Measurements from ENCODE around the gene HIF3A. TPM values are rescaled to one million over a fixed set of nuclear protein-coding genes. Genes with fewer than 3 reads are reported as not detected.
"Not testable (repeated sequence)": the region's sequence is repeated elsewhere in the genome, so short reads cannot be mapped to it uniquely, and the experiment has no call there.

Gene HIF3A
- not detected in 2 replicates for total RNA-seq (2014; rRNA removed)
- 0.05 TPM for polyA plus RNA-seq (2012)

DNA sequence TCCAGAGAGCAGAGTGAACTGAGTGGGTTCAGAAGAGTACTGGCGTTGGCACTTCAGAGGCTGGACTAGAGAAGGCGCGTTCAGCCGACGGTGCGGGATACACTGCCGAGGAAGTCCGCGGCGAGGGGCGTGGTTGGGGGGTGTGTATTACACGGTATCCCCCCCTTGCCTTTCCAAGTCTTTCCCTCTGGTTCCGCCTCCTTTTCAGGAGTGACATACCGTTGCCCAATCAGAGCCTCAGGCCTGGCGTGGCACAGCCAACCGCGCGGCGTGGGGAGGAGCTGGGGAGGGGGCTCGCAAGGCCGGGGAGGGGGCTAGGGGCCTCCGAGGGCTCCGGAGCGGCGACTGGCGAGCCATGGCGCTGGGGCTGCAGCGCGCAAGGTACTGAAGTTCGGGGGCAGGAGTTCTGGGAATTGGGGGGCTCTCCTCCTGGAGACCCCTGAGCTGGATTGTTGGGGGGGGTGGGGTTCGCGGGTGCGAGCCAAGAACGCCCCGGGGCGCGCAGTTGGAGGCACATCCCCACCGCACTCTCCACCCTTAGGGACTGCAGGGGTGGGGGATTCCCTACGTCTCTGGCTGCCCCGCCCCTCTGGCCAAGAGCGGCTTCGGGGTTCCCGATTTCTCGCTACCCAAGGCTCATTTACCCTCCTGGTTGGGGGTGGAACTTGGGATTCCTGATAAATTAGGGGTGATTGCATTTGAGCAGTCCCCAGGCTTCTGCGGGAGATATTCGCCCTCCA lies at the start of gene HIF3A:
Gene HIF3A, plus strand, starts transcription at position 321 of the 740 bp plus-strand sequence. Its CDS starts 35 bp downstream, at position 356.
- no peak for DNase-seq (ENCODE audit: low read depth)

- DNase-seq (ENCODE audit: low read depth) = no peak
These were observed 46.6 kb upstream of the HIF3A start for GRCh38 chr19:46250076-46250735.

DNA sequence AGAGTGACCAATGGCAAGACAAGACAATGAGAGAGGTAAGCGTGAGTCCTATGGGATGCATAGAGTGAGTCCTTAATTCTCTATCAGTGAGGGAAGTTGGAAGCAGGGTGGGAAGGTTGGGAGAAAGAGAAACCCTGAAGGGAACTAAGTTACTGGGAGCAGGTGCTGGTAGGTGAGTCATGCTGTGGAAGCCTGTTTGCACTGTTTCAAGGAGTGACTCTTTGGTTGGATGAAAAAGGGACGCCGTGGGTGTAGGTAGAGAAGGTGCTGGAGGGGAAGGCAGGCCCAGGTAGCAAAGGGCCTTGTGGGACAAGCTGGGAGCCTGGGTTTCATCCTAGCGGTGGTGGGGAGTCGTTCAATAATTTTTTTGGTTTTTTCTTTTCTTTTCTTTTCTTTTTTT lies 45.4 kb upstream of the HIF3A start:
- DNase-seq (ENCODE audit: low read depth) = no peak

DNA sequence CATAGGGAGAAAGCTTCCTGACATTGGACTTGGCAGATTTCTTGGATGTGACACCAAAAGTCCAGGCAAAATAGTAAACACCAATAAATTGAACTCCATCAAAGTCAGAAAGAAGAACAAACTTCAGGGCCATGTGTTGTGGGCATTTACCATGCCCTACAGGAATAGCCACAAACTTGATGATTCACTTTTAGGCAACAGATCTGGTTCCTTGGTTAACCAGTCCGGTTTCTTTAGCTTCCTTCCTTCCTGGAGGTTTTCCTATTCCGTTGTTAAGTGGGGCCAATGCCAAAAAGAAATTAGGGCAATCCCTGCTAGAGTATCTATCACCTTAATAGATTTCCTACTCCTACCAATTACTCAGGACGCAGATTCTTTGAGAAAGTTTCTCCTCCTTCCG lies 42.1 kb upstream of the HIF3A start:
- DNase-seq (ENCODE audit: low read depth) = peak; percentile 44

- peak; percentile 19 for DNase-seq (ENCODE audit: low read depth)
These were observed 40.0 kb upstream of the HIF3A start for GRCh38 chr19:46256855-46257254.

DNA sequence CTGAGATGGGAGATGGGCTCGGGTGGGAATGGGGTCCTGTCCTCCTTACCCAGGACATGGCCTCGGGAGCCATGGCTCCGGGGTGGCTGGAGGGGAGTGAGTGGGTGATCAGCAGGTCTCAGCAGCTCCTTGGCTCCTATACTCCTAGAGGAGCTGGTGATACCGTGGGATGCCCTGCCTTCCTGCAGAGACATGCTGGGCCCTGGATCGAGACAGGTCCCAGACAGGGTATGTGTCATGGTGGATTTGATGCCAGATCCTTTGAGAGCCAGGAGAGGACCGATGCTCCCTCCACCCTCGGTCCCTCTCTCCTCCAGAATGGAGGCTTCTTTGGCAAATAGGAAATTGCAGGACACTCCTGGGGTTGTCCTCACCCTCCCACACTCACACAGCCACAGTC lies 35.3 kb upstream of the HIF3A start:
- not testable (repeated sequence) for DNase-seq (ENCODE audit: low read depth)

DNA sequence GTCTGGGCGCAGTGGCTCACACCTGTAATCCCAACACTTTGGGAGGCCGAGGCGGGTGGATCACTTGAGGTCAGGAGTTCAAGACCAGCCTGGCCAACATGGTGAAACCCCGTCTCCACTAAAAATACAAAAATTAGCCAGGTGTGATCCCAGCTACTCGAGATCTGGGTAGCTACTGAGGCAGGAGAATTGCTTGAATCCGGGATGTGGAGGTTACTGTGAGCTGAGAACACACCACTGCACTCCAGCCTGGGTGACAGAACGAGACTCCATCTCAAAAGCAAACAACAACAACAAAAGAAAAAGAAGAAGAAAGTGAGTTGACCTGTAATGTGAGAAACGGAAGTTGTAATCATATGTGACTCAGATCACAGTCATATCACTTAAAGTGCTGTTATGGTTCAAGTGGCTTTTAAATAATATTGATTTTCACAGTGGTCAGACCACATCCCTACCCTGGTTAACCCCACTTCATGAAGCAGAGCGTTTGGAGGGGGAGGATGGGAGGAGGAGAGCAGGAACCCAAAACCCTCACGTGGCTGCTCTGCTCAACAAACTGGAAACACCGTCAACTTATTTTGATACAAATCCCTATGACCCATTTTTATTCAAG lies 34.1 kb upstream of the HIF3A start:
- DNase-seq (ENCODE audit: low read depth) = peak; percentile 87

GRCh38 chr19:46264801-46265200 lies 32.0 kb upstream of the HIF3A start:
- not testable (repeated sequence) for DNase-seq (ENCODE audit: low read depth)

DNA sequence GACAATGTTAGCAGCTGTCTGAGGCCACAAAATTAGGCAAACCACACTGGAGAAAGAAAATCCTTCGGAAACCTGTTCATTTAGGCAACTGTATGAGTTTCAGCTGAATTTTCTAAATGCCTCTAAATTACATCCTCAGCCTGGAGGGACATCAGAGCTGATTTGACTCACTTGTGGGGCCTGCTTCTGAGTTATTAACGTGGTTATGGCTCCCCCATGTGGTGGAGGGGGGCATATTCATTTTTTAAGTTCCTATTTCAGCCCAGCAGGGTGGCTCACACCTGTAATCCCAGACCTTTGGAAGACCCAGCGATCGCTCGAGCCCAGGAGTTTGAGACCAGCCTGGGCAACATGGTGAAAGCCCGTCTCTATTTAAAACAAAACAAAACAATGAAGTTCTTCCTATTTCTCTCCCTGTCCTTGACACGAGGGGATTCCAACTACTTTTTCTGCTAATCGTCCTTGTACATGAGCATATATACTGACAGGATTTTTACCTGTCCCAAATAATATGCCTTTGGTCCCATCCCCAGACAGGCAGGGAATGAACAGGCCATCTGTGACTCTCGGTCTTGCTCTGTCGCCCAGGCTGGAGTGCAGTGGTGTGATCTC lies 31.5 kb upstream of the HIF3A start:
- peak; percentile 78 for DNase-seq (ENCODE audit: low read depth)

- DNase-seq (ENCODE audit: low read depth) = no peak
These were observed 27.7 kb upstream of the HIF3A start for GRCh38 chr19:46269101-46269500.

- DNase-seq (ENCODE audit: low read depth) = no peak
These were observed 26.2 kb upstream of the HIF3A start for GRCh38 chr19:46270521-46271256.

DNA sequence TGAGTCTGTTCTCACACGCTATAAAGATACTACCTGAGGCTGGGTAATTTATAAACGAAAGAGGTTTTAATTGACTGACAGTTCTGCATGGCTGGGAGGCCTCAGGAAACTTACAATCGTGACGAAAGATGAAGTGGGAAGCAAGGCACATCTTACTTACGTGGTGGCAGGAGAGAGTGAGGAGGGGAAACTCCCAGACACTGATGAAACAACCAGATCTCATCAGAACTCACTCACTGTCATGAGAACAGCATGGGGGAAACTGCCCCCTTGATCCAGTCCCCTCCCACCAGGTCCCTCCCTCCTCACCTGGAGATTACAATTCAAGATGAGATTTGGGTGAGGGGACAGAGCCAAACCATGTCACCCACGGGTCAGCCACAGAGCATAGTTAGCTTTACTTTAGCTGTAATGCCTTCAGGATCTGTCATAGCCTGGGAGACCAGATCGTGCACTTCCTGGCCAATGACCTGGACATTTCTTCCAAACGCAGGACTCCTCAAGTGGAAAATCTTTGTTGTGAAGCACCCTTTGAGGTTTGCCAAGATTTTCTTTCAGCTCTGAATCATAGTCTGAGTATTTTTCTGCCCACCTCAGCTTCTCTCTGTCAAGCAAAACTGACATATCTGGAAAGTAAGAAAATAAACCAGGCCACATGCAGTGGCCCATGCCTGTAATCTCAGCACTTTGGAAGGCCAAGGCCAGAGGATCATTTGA lies 25.2 kb upstream of the HIF3A start:
- peak; percentile 46 for DNase-seq (ENCODE audit: low read depth)

DNA sequence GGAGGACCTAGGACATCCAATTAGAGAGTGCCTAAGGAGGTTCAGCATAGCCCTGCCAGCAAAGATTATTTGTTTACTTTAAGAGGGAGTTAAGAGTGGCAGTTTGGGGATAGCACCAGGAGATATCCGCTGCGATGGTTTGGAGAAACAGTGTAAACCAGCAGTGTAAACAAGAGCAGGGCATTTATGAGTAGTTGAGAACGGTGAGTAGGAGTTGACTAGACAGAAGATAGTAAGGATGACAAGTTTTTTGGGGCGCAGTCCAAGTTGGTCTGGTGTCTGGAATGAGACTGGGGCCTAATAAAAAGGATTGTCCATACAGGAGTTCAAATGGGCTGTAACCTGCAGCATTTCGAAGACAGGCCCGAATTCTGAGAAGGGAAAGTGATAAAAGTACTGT lies 22.9 kb upstream of the HIF3A start:
- not testable (repeated sequence) for DNase-seq (ENCODE audit: low read depth)

DNA sequence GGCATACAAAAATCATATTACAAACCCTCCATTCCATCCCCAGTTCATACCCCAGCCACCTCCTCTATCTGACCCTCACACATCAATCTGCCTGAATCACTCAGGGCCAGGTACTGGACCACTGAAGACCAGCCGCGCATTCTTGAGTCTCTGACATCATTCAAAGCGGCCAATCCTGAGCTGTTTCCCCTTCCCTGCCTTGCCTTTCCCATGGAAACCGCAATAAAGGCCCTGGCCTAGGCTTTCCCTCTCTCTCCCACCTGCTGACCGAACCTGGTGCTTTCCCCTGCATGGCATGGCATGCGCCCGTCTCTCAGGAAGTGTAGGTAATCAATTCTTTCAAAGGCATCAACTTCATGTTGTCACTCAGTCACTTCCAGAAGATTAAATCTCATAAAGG lies 17.7 kb upstream of the HIF3A start:
- no peak for DNase-seq (ENCODE audit: low read depth)

GRCh38 chr19:46283771-46284170 lies 13.1 kb upstream of the HIF3A start:
- no peak for DNase-seq (ENCODE audit: low read depth)

GRCh38 chr19:46284635-46285034 lies 12.2 kb upstream of the HIF3A start:
- no peak for DNase-seq (ENCODE audit: low read depth)

DNA sequence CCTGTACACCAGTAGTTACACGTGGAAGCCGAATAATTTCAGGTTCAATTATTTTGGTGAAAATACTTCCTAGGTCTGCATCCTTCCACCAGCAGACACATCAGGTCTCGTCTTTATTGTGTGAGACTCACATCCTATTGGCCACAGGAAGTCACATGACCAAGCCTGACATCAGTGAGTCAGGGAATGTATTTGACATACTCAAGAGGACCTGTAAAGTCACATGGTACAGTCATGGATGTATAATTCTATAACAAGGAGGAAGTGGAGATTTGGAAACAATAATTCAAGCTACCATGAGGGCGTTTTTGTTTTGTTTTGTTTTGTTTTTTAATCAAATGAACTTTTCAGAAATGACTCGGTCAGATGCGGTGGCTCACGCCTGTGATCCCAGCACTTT lies 9.3 kb upstream of the HIF3A start:
- no peak for DNase-seq (ENCODE audit: low read depth)

GRCh38 chr19:46288896-46289588 lies 7.8 kb upstream of the HIF3A start:
- DNase-seq (ENCODE audit: low read depth) = peak; percentile 86

- DNase-seq (ENCODE audit: low read depth) = no peak
These were observed 6.9 kb upstream of the HIF3A start for GRCh38 chr19:46289724-46290619.

All from LHCN-M2 (cell line).